Mesenchymal stem cell (in vitro differentiated cells and primary cell): ENCODE measurements around the gene FSHB.
A peak's percentile ranks its signal among the peaks of the same experiment; 100 is the strongest.

Experiments used
- DNase-seq: peaks from one replicate; pipeline ENCODE4 v3.0.0-alpha.2; 2013
- H2AFZ ChIP-seq: one replicate; pipeline ENCODE4 v1.6.1; 2013; ENCODE audit warnings: low read depth, mild to moderate bottlenecking, control low read depth, inconsistent platforms, low read length, moderate library complexity
- H2AK5ac ChIP-seq: 2 replicates; pipeline ENCODE4 v1.6.1; 2013; ENCODE audit warnings: low read length, moderate library complexity, mild to moderate bottlenecking, inconsistent platforms; ENCODE audit not compliant: severe bottlenecking
- H2BK120ac ChIP-seq: one replicate; pipeline ENCODE4 v1.6.1; 2013; ENCODE audit warnings: low read depth, mild to moderate bottlenecking, inconsistent platforms, low read length, moderate library complexity
- H2BK12ac ChIP-seq, 2 experiments: one replicate each; pipeline ENCODE4 v1.6.1; 2013; ENCODE audit warnings: inconsistent platforms in 2 of 2, low read length in 2 of 2, mild to moderate bottlenecking in 2 of 2, moderate library complexity in 2 of 2, control low read depth in 1 of 2
- H2BK15ac ChIP-seq: one replicate; pipeline ENCODE4 v1.6.1; 2013; ENCODE audit warnings: mild to moderate bottlenecking, low read depth, inconsistent platforms; ENCODE audit not compliant: poor library complexity, severe bottlenecking
- H2BK5ac ChIP-seq: 2 replicates; pipeline ENCODE4 v1.6.1; 2013; ENCODE audit warnings: low read depth, mild to moderate bottlenecking, low read length, control low read depth, inconsistent platforms; ENCODE audit not compliant: poor library complexity, severe bottlenecking
- H3K14ac ChIP-seq, 2 experiments: one replicate each; pipeline ENCODE4 v1.6.1; 2013; ENCODE audit warnings: inconsistent platforms in 2 of 2, low read length in 2 of 2, control low read depth in 1 of 2, mild to moderate bottlenecking in 1 of 2, moderate library complexity in 1 of 2
- H3K18ac ChIP-seq, 2 experiments: one replicate each; pipeline ENCODE4 v1.6.1; 2013; ENCODE audit warnings: inconsistent platforms in 2 of 2, low read length in 2 of 2, control low read depth in 1 of 2, low read depth in 1 of 2, mild to moderate bottlenecking in 1 of 2
- H3K23ac ChIP-seq, 2 experiments: one replicate each; pipeline ENCODE4 v1.6.1; 2013; ENCODE audit warnings: inconsistent platforms in 2 of 2, low read length in 2 of 2, mild to moderate bottlenecking in 2 of 2, moderate library complexity in 2 of 2, control low read depth in 1 of 2
- H3K27ac ChIP-seq: 2 replicates; pipeline ENCODE4 v1.5.1; 2013; ENCODE audit warnings: mild to moderate bottlenecking, moderate library complexity, low read length, control low read depth, inconsistent platforms; ENCODE audit not compliant: poor library complexity, severe bottlenecking
- H3K27me3 ChIP-seq, 2 experiments: 2 replicates each; pipeline versions ENCODE4 v1.6.1 to v1.7.0; 2013; ENCODE audit warnings: low read length in 2 of 2, mild to moderate bottlenecking in 2 of 2, moderate library complexity in 2 of 2, control low read depth in 1 of 2, inconsistent platforms in 1 of 2; ENCODE audit not compliant: control insufficient read depth in 1 of 2, insufficient read depth in 1 of 2
- H3K36me3 ChIP-seq, 2 experiments: 2 replicates each; pipeline versions ENCODE4 v1.6.1 to v1.7.0; 2013; ENCODE audit warnings: low read length in 2 of 2, control low read depth in 1 of 2, inconsistent platforms in 1 of 2, low read depth in 1 of 2, mild to moderate bottlenecking in 1 of 2; ENCODE audit not compliant: insufficient read depth in 2 of 2, control insufficient read depth in 1 of 2
- H3K4ac ChIP-seq, 2 experiments: one replicate each; pipeline ENCODE4 v1.6.1; 2013; ENCODE audit warnings: inconsistent platforms in 2 of 2, low read length in 2 of 2, mild to moderate bottlenecking in 2 of 2, moderate library complexity in 2 of 2, control low read depth in 1 of 2, low read depth in 1 of 2
- H3K4me1 ChIP-seq: 2 replicates; pipeline ENCODE4 v1.6.1; 2013; ENCODE audit warnings: low read depth, low read length, control low read depth; ENCODE audit not compliant: control insufficient read depth, insufficient read depth
- H3K4me2 ChIP-seq: 2 replicates; pipeline ENCODE4 v1.6.1; 2013; ENCODE audit warnings: low read length, mild to moderate bottlenecking, inconsistent platforms; ENCODE audit not compliant: poor library complexity, severe bottlenecking
- H3K4me3 ChIP-seq, 2 experiments: 2 replicates each; pipeline versions ENCODE4 v1.5.1 to v1.7.0; 2013; ENCODE audit warnings: low read length in 2 of 2, mild to moderate bottlenecking in 2 of 2, control low read depth in 1 of 2, low read depth in 1 of 2; ENCODE audit not compliant: insufficient read depth in 1 of 2
- H3K79me1 ChIP-seq: replicated peaks from 2 replicates; pipeline ENCODE4 v1.6.1; 2013; ENCODE audit warnings: mild to moderate bottlenecking, control low read depth, low read length, inconsistent platforms; ENCODE audit not compliant: poor library complexity, severe bottlenecking
- H3K9ac ChIP-seq: 2 replicates; pipeline ENCODE4 v1.7.0; 2013; ENCODE audit warnings: mild to moderate bottlenecking, low read length, moderate library complexity
- H3K9me3 ChIP-seq: 2 replicates; pipeline ENCODE4 v1.7.0; 2013; ENCODE audit warnings: mild to moderate bottlenecking, low read length; ENCODE audit not compliant: control insufficient read depth
- H4K8ac ChIP-seq: one replicate; pipeline ENCODE4 v1.6.1; 2013; ENCODE audit warnings: inconsistent platforms, mild to moderate bottlenecking, low read length, moderate library complexity
- H4K91ac ChIP-seq: one replicate; pipeline ENCODE4 v1.6.1; 2013; ENCODE audit warnings: mild to moderate bottlenecking, low read length, inconsistent platforms
- WGBS: methylation state at CpG from one replicate; pipeline ENCODE4 v1.1.7; 2013; ENCODE audit warnings: mixed read lengths; 5-methylcytosine and 5-hydroxymethylcytosine counted together

The FSHB gene

GRCh38 chr11:30228323-30228884 lies 2.4 kb upstream of the FSHB start:
- Histone ChIP-seq H2BK120ac (no peak overlapping the region), H3K27ac (no peak overlapping the region), H2BK15ac (no peak overlapping the region), H3K79me1 (no peaks in the 10 kb centered on the region), H3K4me3 (no peak overlapping the region), H3K9me3 (no peaks in the 10 kb centered on the region), H2AK5ac (no peak overlapping the region), H2BK12ac (no peak overlapping the region), H3K18ac (no peak overlapping the region), H4K8ac (no peak overlapping the region), H3K4me2 (no peak overlapping the region), H3K4ac (no peak overlapping the region), H4K91ac (no peak overlapping the region), H2BK5ac (no peak overlapping the region), H3K36me3 (no peaks in the 10 kb centered on the region), H3K27me3 (no peaks in the 10 kb centered on the region), H3K4me1 (no peaks in the 10 kb centered on the region), H3K23ac (no peak overlapping the region), H3K14ac (no peak overlapping the region), H3K9ac (no peak overlapping the region), H2AFZ (no peak overlapping the region)
- DNase-seq: no peak
- 59% methylated on average over 4 of the region's 5 CpGs for WGBS

GRCh38 chr11:30239025-30239424 lies 8.2 kb downstream of the FSHB start:
- Histone ChIP-seq H3K4me3 (no peak overlapping the region), H2BK12ac (no peak overlapping the region), H2BK120ac (no peak overlapping the region), H2AK5ac (no peak overlapping the region), H3K9me3 (peaks cover 5% of the 10 kb centered on the region), H3K4ac (no peak overlapping the region), H3K23ac (no peak overlapping the region), H3K4me2 (no peak overlapping the region), H3K36me3 (no peaks in the 10 kb centered on the region), H2AFZ (no peak overlapping the region), H3K79me1 (no peaks in the 10 kb centered on the region), H3K4me1 (no peaks in the 10 kb centered on the region), H3K18ac (no peak overlapping the region), H2BK5ac (no peak overlapping the region), H3K27ac (no peak overlapping the region), H3K14ac (no peak overlapping the region), H3K27me3 (no peaks in the 10 kb centered on the region), H4K91ac (no peak overlapping the region), H2BK15ac (no peak overlapping the region), H3K9ac (no peak overlapping the region), H4K8ac (no peak overlapping the region)
- 85% methylated on average over 2 of the region's 2 CpGs for WGBS
- no peak for DNase-seq

GRCh38 chr11:30244265-30244664 lies 13.5 kb downstream of the FSHB start:
- 0% methylated on average over 1 of the region's 1 CpG for WGBS
- H3K9me3 ChIP-seq: no peaks in the 10 kb centered on the region

GRCh38 chr11:30245621-30246020 lies 14.8 kb downstream of the FSHB start:
- Histone ChIP-seq H3K9ac (no peak overlapping the region), H3K14ac (no peak overlapping the region), H3K4ac (no peak overlapping the region), H3K27ac (no peak overlapping the region), H2BK15ac (no peak overlapping the region), H3K27me3 (no peaks in the 10 kb centered on the region), H3K4me1 (no peaks in the 10 kb centered on the region), H3K9me3 (no peaks in the 10 kb centered on the region), H2BK120ac (no peak overlapping the region), H2BK5ac (no peak overlapping the region), H2AFZ (no peak overlapping the region), H3K36me3 (no peaks in the 10 kb centered on the region), H2BK12ac (no peak overlapping the region), H3K23ac (no peak overlapping the region), H3K4me2 (no peak overlapping the region), H3K4me3 (no peak overlapping the region), H4K91ac (no peak overlapping the region), H3K18ac (no peak overlapping the region), H2AK5ac (no peak overlapping the region), H4K8ac (no peak overlapping the region), H3K79me1 (no peaks in the 10 kb centered on the region)
- WGBS: 88% methylated on average over 2 of the region's 2 CpGs
- no peak for DNase-seq

More at GRCh38 chr11:30244265-30244664, 13.5 kb downstream of the FSHB start:
- no peak overlapping the region for H3K4ac ChIP-seq
- no peak overlapping the region for H3K27ac ChIP-seq
- no peak overlapping the region for H3K23ac ChIP-seq
- no peak overlapping the region for H3K9ac ChIP-seq
- no peaks in the 10 kb centered on the region for H3K36me3 ChIP-seq
- no peak overlapping the region for H3K18ac ChIP-seq
- H3K4me2 ChIP-seq: no peak overlapping the region
- H3K14ac ChIP-seq: no peak overlapping the region
- no peak overlapping the region for H2BK5ac ChIP-seq
- H2BK12ac ChIP-seq: no peak overlapping the region
- H3K79me1 ChIP-seq: no peaks in the 10 kb centered on the region
- no peaks in the 10 kb centered on the region for H3K4me1 ChIP-seq
- H2BK15ac ChIP-seq: no peak overlapping the region
- no peak overlapping the region for H4K8ac ChIP-seq
- H3K4me3 ChIP-seq: no peak overlapping the region
- no peak overlapping the region for H2BK120ac ChIP-seq
- DNase-seq: peak; percentile 6
- H4K91ac ChIP-seq: no peak overlapping the region
- no peaks in the 10 kb centered on the region for H3K27me3 ChIP-seq
- H2AK5ac ChIP-seq: no peak overlapping the region
- no peak overlapping the region for H2AFZ ChIP-seq
